ENCODE results near the gene SOCS2.

DNA sequence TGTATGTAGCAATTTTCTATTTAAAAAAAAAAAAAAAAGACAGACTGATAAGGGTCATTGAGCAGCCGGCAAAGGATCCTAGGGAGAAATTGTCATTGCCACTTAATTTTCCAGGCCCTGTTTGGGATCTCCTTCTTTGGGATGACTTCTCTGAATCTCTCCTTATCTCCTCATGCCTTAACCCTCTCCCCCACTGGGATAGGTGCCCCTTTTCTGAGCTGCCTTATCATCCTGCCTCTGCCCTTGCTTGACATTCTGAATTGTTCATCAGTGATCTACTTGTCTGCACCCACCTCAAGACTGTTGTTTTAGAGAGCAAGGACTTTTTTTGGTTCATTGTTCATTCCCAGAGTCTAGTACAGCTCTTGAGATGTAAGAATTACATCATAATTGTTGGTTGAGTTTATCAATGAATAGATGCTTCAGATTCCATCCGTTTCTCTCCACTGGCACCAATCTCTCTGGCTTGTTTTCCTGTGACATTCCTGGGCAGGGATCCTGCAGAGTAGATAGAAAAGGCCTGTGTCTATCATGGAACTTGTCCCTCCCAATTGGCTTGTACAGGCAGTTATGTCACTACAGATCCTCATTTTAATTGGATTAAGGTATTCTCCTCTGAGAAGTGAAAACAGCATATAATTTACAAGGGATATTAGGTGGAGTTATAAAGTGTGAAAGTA, 42.6 kb downstream of the SOCS2 start:
- no peak for TF ChIP-seq OSR1 (CRISPR knock-in tag; IDR thresholded peaks at IDR 0.05)
- no peak for TF ChIP-seq ESRRG (CRISPR knock-in tag; IDR thresholded peaks at IDR 0.05)
- TF ChIP-seq ZFP30 (CRISPR knock-in tag; IDR thresholded peaks at IDR 0.05): no peak
- TF ChIP-seq ZC3H10 (CRISPR knock-in tag; IDR thresholded peaks at IDR 0.05): no peak
- TF ChIP-seq PPARA (CRISPR knock-in tag; IDR thresholded peaks at IDR 0.05; ENCODE audit: borderline replicate concordance): no peak
- TF ChIP-seq, protein P1, sequence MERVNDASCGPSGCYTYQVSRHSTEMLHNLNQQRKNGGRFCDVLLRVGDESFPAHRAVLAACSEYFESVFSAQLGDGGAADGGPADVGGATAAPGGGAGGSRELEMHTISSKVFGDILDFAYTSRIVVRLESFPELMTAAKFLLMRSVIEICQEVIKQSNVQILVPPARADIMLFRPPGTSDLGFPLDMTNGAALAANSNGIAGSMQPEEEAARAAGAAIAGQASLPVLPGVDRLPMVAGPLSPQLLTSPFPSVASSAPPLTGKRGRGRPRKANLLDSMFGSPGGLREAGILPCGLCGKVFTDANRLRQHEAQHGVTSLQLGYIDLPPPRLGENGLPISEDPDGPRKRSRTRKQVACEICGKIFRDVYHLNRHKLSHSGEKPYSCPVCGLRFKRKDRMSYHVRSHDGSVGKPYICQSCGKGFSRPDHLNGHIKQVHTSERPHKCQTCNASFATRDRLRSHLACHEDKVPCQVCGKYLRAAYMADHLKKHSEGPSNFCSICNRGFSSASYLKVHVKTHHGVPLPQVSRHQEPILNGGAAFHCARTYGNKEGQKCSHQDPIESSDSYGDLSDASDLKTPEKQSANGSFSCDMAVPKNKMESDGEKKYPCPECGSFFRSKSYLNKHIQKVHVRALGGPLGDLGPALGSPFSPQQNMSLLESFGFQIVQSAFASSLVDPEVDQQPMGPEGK (CRISPR knock-in tag; IDR thresholded peaks at IDR 0.05; ENCODE audit: borderline replicate concordance): no peak
- no peak for TF ChIP-seq SNAI2 (CRISPR knock-in tag; IDR thresholded peaks at IDR 0.05)
- TF ChIP-seq, protein P2, sequence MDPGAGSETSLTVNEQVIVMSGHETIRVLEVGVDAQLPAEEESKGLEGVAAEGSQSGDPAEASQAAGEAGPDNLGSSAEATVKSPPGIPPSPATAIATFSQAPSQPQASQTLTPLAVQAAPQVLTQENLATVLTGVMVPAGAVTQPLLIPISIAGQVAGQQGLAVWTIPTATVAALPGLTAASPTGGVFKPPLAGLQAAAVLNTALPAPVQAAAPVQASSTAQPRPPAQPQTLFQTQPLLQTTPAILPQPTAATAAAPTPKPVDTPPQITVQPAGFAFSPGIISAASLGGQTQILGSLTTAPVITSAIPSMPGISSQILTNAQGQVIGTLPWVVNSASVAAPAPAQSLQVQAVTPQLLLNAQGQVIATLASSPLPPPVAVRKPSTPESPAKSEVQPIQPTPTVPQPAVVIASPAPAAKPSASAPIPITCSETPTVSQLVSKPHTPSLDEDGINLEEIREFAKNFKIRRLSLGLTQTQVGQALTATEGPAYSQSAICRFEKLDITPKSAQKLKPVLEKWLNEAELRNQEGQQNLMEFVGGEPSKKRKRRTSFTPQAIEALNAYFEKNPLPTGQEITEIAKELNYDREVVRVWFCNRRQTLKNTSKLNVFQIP (CRISPR knock-in tag; IDR thresholded peaks at IDR 0.05; ENCODE audit: borderline replicate concordance, low read depth): no peak
- no peak for TF ChIP-seq ZFP3 (CRISPR knock-in tag; IDR thresholded peaks at IDR 0.05)
- TF ChIP-seq, protein P3, sequence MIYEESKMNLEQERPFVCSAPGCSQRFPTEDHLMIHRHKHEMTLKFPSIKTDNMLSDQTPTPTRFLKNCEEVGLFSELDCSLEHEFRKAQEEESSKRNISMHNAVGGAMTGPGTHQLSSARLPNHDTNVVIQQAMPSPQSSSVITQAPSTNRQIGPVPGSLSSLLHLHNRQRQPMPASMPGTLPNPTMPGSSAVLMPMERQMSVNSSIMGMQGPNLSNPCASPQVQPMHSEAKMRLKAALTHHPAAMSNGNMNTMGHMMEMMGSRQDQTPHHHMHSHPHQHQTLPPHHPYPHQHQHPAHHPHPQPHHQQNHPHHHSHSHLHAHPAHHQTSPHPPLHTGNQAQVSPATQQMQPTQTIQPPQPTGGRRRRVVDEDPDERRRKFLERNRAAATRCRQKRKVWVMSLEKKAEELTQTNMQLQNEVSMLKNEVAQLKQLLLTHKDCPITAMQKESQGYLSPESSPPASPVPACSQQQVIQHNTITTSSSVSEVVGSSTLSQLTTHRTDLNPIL (CRISPR knock-in tag; IDR thresholded peaks at IDR 0.05; ENCODE audit: low read depth): no peak
- TF ChIP-seq CSDC2 (CRISPR knock-in tag; IDR thresholded peaks at IDR 0.05): no peak
- TF ChIP-seq ISL1 (CRISPR knock-in tag; IDR thresholded peaks at IDR 0.05): no peak
- TF ChIP-seq RARB (CRISPR knock-in tag; IDR thresholded peaks at IDR 0.05): no peak
